Sigmoid colon (tissue), 3 donors: ENCODE results near the gene TRIB2.

Experiments used
- POLR2A ChIP-seq, 2 donors: fragments of 450-650 bp; IDR thresholded peaks; one replicate each; pipeline ENCODE4 v1.6.1; 2016; ENCODE audit warnings: antibody characterized with exemption in 2 of 2, mild to moderate bottlenecking in 2 of 2, moderate library complexity in 2 of 2
- TF ChIP-seq, protein P1 (sequence below), 4 experiments: fragments of 450-650 bp in 3 of 4; fragments of 200-600 bp in 1 of 4; IDR thresholded peaks; one replicate each; pipeline ENCODE4 v1.5.1; 2016 to 2019; ENCODE audit warnings: antibody characterized with exemption in 4 of 4, mild to moderate bottlenecking in 3 of 4, moderate library complexity in 2 of 4

DNA sequence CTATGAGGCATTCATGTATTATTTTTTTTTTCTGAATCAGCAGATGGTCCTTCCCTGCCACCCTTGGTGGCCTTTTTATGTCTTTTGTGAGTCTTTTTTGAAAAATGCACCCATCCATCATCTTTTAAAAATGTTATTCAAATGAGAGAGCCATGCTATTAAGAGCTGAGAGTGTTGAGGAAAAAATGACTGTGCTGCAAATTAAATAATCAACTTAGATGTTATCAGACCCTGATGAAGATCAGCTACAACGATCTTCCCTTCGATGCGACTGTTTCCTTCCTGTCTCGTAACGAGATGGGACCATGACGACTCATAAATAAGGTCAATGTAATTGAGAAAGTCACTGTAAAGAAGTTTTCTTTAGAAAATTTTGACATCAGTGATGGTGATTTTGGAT is 44.4 kb downstream of the TRIB2 start:
- TF ChIP-seq, protein P1, sequence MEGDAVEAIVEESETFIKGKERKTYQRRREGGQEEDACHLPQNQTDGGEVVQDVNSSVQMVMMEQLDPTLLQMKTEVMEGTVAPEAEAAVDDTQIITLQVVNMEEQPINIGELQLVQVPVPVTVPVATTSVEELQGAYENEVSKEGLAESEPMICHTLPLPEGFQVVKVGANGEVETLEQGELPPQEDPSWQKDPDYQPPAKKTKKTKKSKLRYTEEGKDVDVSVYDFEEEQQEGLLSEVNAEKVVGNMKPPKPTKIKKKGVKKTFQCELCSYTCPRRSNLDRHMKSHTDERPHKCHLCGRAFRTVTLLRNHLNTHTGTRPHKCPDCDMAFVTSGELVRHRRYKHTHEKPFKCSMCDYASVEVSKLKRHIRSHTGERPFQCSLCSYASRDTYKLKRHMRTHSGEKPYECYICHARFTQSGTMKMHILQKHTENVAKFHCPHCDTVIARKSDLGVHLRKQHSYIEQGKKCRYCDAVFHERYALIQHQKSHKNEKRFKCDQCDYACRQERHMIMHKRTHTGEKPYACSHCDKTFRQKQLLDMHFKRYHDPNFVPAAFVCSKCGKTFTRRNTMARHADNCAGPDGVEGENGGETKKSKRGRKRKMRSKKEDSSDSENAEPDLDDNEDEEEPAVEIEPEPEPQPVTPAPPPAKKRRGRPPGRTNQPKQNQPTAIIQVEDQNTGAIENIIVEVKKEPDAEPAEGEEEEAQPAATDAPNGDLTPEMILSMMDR (IDR thresholded peaks at IDR 0.05): no peak
- TF ChIP-seq POLR2A (IDR thresholded peaks at IDR 0.05): no peak
